ENCODE results near the gene IGSF22. TPM values are rescaled to one million over a fixed set of nuclear protein-coding genes. Genes with fewer than 3 reads are reported as not detected.
"Not testable (repeated sequence)": the region's sequence is repeated elsewhere in the genome, so short reads cannot be mapped to it uniquely, and the experiment has no call there.

The IGSF22 gene
- total and polyA plus RNA-seq, 4 donors = 0.20 to 4.5 (median 2.4) TPM

GRCh38 chr11:18699269-18699596, 26.8 kb downstream of the IGSF22 start:
- Histone ChIP-seq H3K27me3 (ENCODE audit: control insufficient read depth, insufficient read depth, low read length) (no peaks in the 10 kb centered on the region), H3K27ac (ENCODE audit: low read depth, low read length) (peak overlapping the region; percentile 29), H3K9me3 (ENCODE audit: control insufficient read depth, insufficient read depth, low read length) (no peaks in the 10 kb centered on the region), H3K4me1 (ENCODE audit: control insufficient read depth, insufficient read depth, low read length) (peaks cover 19% of the 10 kb centered on the region), H3K4me3 (ENCODE audit: low read depth, low read length) (peak overlapping the region; percentile 57), H3K36me3 (ENCODE audit: control insufficient read depth, insufficient read depth, low read length) (peaks cover 28% of the 10 kb centered on the region)
- no peak for DNase-seq (ENCODE audit: low read depth in 4 of 6, low spot score in 6 of 6)
- 4% methylated on average over 8 of the region's 9 CpGs for WGBS (ENCODE audit: insufficient coverage)

- H3K27ac ChIP-seq (ENCODE audit: low read depth, low read length) = peak within 1 kb of the TSS; percentile 69
- peaks cover 28% of the 10 kb centered on the region for H3K36me3 ChIP-seq (ENCODE audit: control insufficient read depth, insufficient read depth, low read length)
- H3K27me3 ChIP-seq (ENCODE audit: control insufficient read depth, insufficient read depth, low read length) = no peaks in the 10 kb centered on the region
- no peaks in the 10 kb centered on the region for H3K9me3 ChIP-seq (ENCODE audit: control insufficient read depth, insufficient read depth, low read length)
- WGBS (ENCODE audit: insufficient coverage) = under 1% methylated on average over 98 of the region's 98 CpGs
- DNase-seq (ENCODE audit: low read depth in 4 of 6, low spot score in 6 of 6) = peak; percentile 69 to 97 (median 84)
- H3K4me3 ChIP-seq (ENCODE audit: low read depth, low read length) = peak within 1 kb of the TSS; percentile 57
- H3K4me1 ChIP-seq (ENCODE audit: control insufficient read depth, insufficient read depth, low read length) = peaks cover 19% of the 10 kb centered on the region
Measured at GRCh38 chr11:18698341-18699268, 27.4 kb downstream of the IGSF22 start, which contains the start of gene TMEM86A. TSS of gene TMEM86A (plus strand) at chr11:18698779. CDS start at chr11:18698887, 108 bp downstream.

- H3K4me1 ChIP-seq (ENCODE audit: control insufficient read depth, insufficient read depth, low read length) = peaks cover 19% of the 10 kb centered on the region
- no peak for DNase-seq (ENCODE audit: low read depth in 4 of 6, low spot score in 6 of 6)
- WGBS (ENCODE audit: insufficient coverage) = no CpG with 5 or more reads among the region's 4 CpGs
- H3K27me3 ChIP-seq (ENCODE audit: control insufficient read depth, insufficient read depth, low read length) = no peaks in the 10 kb centered on the region
- H3K36me3 ChIP-seq (ENCODE audit: control insufficient read depth, insufficient read depth, low read length) = peaks cover 22% of the 10 kb centered on the region
- H3K4me3 ChIP-seq (ENCODE audit: low read depth, low read length) = no peak overlapping the region
- H3K9me3 ChIP-seq (ENCODE audit: control insufficient read depth, insufficient read depth, low read length) = no peaks in the 10 kb centered on the region
- no peak overlapping the region for H3K27ac ChIP-seq (ENCODE audit: low read depth, low read length)
Measured at GRCh38 chr11:18697576-18697975, 28.4 kb downstream of the IGSF22 start.

DNA sequence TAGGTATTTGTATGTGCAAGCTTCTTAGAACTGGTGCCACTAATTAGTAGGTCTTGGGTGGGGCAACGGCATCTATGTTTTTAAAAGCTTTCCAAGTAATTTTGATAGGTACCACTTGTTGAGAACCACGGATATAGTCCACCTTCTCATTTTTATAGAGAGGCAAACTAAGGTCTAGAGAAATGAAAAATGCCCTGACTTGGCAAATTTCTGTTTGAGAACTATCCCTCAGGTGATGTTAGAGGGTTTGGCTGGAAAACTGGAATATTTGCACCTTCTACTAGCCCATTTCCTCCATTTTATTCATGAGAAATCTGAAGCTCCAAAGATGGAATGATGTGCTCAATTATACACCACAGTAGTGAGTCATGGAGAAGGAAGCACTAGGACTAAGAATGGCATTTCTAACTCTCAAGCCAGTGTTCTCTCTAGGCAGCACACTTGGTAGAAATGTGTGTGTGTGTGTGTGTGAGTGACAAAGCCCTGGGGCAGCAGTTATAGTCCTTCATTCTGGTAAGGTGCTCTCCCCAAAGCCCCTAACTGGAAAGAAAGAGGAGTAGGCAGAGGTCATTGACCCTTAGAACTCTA, 29.3 kb downstream of the IGSF22 start:
- peaks cover 19% of the 10 kb centered on the region for H3K4me1 ChIP-seq (ENCODE audit: control insufficient read depth, insufficient read depth, low read length)
- no CpG with 5 or more reads among the region's 2 CpGs for WGBS (ENCODE audit: insufficient coverage)
- DNase-seq (ENCODE audit: low read depth in 4 of 6, low spot score in 6 of 6) = no peak
- peaks cover 14% of the 10 kb centered on the region for H3K36me3 ChIP-seq (ENCODE audit: control insufficient read depth, insufficient read depth, low read length)
- no peak overlapping the region for H3K4me3 ChIP-seq (ENCODE audit: low read depth, low read length)
- H3K27me3 ChIP-seq (ENCODE audit: control insufficient read depth, insufficient read depth, low read length) = no peaks in the 10 kb centered on the region
- H3K27ac ChIP-seq (ENCODE audit: low read depth, low read length) = no peak overlapping the region
- no peaks in the 10 kb centered on the region for H3K9me3 ChIP-seq (ENCODE audit: control insufficient read depth, insufficient read depth, low read length)

DNA sequence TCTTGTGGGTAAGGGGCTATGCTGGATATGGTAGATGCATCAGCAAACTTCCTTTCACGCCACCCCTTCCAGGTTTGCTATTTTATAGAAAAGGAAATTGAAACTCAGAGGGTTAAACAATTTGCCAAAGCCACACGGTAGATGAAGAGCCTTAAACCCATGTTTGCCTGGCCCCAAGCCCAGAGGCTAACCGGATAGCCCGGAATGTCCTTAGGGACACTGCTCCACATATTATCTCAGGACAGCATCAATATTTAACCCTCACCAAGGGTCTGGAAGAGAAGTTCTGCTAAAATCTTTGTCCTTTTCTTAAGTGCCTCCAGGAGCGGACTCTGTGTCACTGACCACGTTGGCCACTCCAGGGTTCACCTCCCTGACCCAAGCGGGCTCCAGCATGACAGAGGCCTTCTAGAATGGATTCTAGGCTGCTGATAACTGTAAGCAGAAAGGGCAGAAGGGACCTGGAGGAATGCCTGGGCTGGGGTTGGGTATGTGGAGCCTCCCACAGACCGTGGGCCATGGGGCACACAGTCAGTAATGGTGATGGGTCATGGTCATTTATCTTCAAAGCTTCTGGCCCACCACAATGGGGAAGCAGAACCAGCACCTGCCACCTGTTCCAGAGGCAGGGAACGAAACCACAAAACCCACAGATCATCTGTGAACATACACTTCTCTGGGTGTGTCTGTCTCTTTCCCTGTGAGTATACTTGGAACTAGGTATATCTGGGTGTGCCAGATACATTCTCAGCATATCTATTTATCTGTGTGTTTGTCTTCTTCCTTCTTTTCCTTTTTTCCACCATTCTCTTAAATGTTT, 32.8 kb downstream of the IGSF22 start:
- Histone ChIP-seq H3K4me3 (ENCODE audit: low read depth, low read length) (no peak overlapping the region), H3K4me1 (ENCODE audit: control insufficient read depth, insufficient read depth, low read length) (no peaks in the 10 kb centered on the region), H3K36me3 (ENCODE audit: control insufficient read depth, insufficient read depth, low read length) (no peaks in the 10 kb centered on the region), H3K27me3 (ENCODE audit: control insufficient read depth, insufficient read depth, low read length) (no peaks in the 10 kb centered on the region), H3K9me3 (ENCODE audit: control insufficient read depth, insufficient read depth, low read length) (no peaks in the 10 kb centered on the region), H3K27ac (ENCODE audit: low read depth, low read length) (no peak overlapping the region)
- no peak for DNase-seq (ENCODE audit: low read depth in 4 of 6, low spot score in 6 of 6)
- 74% methylated on average over 7 of the region's 9 CpGs for WGBS (ENCODE audit: insufficient coverage)

- H3K9me3 ChIP-seq (ENCODE audit: control insufficient read depth, insufficient read depth, low read length); H3K27ac ChIP-seq (ENCODE audit: low read depth, low read length); H3K4me1 ChIP-seq (ENCODE audit: control insufficient read depth, insufficient read depth, low read length); H3K4me3 ChIP-seq (ENCODE audit: low read depth, low read length); H3K36me3 ChIP-seq (ENCODE audit: control insufficient read depth, insufficient read depth, low read length); H3K27me3 ChIP-seq (ENCODE audit: control insufficient read depth, insufficient read depth, low read length); DNase-seq (ENCODE audit: low read depth in 4 of 6, low spot score in 6 of 6): not testable (repeated sequence)
- WGBS (ENCODE audit: insufficient coverage) = no CpG with 5 or more reads among the region's 4 CpGs
Measured at GRCh38 chr11:18691467-18692140, 34.4 kb downstream of the IGSF22 start.

DNA sequence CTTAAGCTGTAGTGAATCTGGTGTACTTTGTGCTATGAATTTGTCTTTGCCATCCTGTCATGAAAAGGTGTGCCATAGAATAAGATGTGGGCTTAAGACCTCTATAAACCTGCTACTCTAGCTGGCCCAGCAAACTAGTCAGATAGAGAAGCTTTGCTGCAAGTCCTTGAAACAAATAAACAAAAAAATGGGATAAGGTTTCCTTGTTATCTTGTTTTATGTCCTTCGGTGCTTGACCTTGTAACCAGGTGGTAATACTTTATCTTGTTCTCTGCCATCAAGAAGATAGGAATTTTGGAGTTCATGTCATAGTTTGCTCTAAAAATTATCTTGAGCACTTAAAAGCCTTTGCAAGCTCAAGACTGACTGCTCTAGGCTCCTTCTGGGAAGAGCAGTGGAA, 41.7 kb downstream of the IGSF22 start:
- Histone ChIP-seq H3K4me1 (ENCODE audit: control insufficient read depth, insufficient read depth, low read length) (no peaks in the 10 kb centered on the region), H3K4me3 (ENCODE audit: low read depth, low read length) (no peak overlapping the region)
- 100% methylated on average over 1 of the region's 1 CpG for WGBS (ENCODE audit: insufficient coverage)

GRCh38 chr11:18682466-18682865, 43.5 kb downstream of the IGSF22 start:
- DNase-seq (ENCODE audit: low read depth in 4 of 6, low spot score in 6 of 6) = no peak
- Histone ChIP-seq H3K9me3 (ENCODE audit: control insufficient read depth, insufficient read depth, low read length) (no peaks in the 10 kb centered on the region), H3K4me3 (ENCODE audit: low read depth, low read length) (no peak overlapping the region), H3K4me1 (ENCODE audit: control insufficient read depth, insufficient read depth, low read length) (no peaks in the 10 kb centered on the region), H3K27ac (ENCODE audit: low read depth, low read length) (no peak overlapping the region), H3K27me3 (ENCODE audit: control insufficient read depth, insufficient read depth, low read length) (no peaks in the 10 kb centered on the region), H3K36me3 (ENCODE audit: control insufficient read depth, insufficient read depth, low read length) (no peaks in the 10 kb centered on the region)
- WGBS (ENCODE audit: insufficient coverage) = no CpG with 5 or more reads among the region's 3 CpGs

More for the DNA sequence above, 41.7 kb downstream of the IGSF22 start:
- DNase-seq (ENCODE audit: low read depth in 4 of 6, low spot score in 6 of 6) = no peak
- no peak overlapping the region for H3K27ac ChIP-seq (ENCODE audit: low read depth, low read length)
- no peaks in the 10 kb centered on the region for H3K9me3 ChIP-seq (ENCODE audit: control insufficient read depth, insufficient read depth, low read length)
- H3K27me3 ChIP-seq (ENCODE audit: control insufficient read depth, insufficient read depth, low read length) = no peaks in the 10 kb centered on the region
- H3K36me3 ChIP-seq (ENCODE audit: control insufficient read depth, insufficient read depth, low read length) = no peaks in the 10 kb centered on the region

GRCh38 chr11:18681949-18682348, 44.0 kb downstream of the IGSF22 start:
- not testable (repeated sequence) for H3K4me1 ChIP-seq (ENCODE audit: control insufficient read depth, insufficient read depth, low read length); H3K9me3 ChIP-seq (ENCODE audit: control insufficient read depth, insufficient read depth, low read length); H3K27me3 ChIP-seq (ENCODE audit: control insufficient read depth, insufficient read depth, low read length); H3K27ac ChIP-seq (ENCODE audit: low read depth, low read length); H3K36me3 ChIP-seq (ENCODE audit: control insufficient read depth, insufficient read depth, low read length); H3K4me3 ChIP-seq (ENCODE audit: low read depth, low read length); DNase-seq (ENCODE audit: low read depth in 4 of 6, low spot score in 6 of 6)
- WGBS (ENCODE audit: insufficient coverage) = 100% methylated on average over 1 of the region's 1 CpG
